Measurements from ENCODE around the gene MUS81.

GRCh38 chr11:65842144-65842543 is 18.1 kb upstream of the MUS81 start:
- TF ChIP-seq, protein P1, sequence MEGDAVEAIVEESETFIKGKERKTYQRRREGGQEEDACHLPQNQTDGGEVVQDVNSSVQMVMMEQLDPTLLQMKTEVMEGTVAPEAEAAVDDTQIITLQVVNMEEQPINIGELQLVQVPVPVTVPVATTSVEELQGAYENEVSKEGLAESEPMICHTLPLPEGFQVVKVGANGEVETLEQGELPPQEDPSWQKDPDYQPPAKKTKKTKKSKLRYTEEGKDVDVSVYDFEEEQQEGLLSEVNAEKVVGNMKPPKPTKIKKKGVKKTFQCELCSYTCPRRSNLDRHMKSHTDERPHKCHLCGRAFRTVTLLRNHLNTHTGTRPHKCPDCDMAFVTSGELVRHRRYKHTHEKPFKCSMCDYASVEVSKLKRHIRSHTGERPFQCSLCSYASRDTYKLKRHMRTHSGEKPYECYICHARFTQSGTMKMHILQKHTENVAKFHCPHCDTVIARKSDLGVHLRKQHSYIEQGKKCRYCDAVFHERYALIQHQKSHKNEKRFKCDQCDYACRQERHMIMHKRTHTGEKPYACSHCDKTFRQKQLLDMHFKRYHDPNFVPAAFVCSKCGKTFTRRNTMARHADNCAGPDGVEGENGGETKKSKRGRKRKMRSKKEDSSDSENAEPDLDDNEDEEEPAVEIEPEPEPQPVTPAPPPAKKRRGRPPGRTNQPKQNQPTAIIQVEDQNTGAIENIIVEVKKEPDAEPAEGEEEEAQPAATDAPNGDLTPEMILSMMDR (IDR thresholded peaks at IDR 0.05): no peak
- no peak for TF ChIP-seq POLR2A (IDR thresholded peaks at IDR 0.05)
